Stimulated activated naive CD4-positive, alpha-beta T cell (primary cell): ENCODE data around the gene GLI3.
"Not testable (repeated sequence)": the region's sequence is repeated elsewhere in the genome, so short reads cannot be mapped to it uniquely, and the experiment has no call there.

Experiments
- DNase-seq, 6 experiments: peaks; one replicate each; lab custom pipeline; 2025; lab: John Stamatoyannopoulos, UW

GLI3 gene

GRCh38 chr7:42212541-42213090 is 24.4 kb downstream of the GLI3 start:
- no peak for DNase-seq

GRCh38 chr7:42211938-42212337 is 25.1 kb downstream of the GLI3 start:
- no peak for DNase-seq

GRCh38 chr7:42210779-42211178 is 26.2 kb downstream of the GLI3 start:
- DNase-seq: no peak

- no peak for DNase-seq
Observed at GRCh38 chr7:42210333-42210732, 26.7 kb downstream of the GLI3 start.

DNA sequence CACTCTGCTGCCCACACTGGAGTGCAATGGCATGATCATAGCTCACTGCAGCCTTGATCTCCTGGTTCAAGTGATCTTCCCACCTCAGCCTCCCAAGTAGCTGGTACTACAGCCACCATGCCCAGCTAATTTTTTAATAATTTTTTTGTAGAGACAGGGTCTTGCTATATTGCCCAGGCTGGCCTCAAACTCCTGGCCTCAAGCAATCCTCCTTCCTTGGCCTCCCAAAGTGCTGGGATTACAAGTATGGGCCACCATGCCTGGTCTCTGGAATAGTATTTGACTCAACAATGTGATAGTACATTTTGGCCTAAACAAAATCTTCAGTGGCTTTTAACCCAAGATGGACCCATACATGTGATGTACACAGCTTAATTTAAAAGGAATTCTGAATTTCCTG is 27.9 kb downstream of the GLI3 start:
- DNase-seq: not testable (repeated sequence)

DNA sequence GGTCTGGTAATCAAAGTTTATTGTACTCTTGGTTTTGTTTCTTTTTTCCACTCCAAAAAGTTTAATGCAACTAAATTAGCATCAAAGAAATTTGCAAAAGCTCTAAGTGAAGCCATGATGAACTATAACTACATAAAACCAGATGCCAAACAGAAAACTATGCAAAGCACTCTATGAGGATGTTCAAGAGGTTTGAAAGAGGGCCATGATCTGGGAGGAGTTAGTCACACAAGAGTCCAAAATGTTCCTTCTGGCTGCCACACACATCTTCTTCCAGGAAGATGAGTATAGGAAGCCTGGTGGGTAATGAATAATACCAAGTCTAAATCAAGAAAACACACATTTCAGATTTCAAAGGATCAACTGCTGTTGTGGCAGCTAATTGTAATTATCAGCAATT is 28.4 kb downstream of the GLI3 start:
- no peak for DNase-seq

DNA sequence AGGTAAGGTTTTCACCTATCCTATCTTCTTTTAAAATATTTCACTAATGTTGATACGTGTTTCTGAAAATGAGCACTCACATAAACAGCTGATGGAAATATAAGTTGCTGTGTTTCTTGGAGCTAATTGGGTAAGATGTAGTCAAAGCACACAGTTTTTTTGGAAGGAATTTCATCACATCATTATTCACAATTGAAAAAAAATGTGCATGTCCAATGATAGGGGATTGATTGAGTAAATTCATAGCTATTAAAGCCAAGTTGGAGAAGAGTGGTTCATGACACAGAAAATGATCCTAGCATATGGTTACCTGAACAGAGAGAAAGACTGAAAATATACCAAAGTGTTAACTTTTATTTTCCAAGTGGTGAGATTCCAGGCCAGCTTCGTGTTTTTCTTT is 29.6 kb downstream of the GLI3 start:
- DNase-seq: no peak

DNA sequence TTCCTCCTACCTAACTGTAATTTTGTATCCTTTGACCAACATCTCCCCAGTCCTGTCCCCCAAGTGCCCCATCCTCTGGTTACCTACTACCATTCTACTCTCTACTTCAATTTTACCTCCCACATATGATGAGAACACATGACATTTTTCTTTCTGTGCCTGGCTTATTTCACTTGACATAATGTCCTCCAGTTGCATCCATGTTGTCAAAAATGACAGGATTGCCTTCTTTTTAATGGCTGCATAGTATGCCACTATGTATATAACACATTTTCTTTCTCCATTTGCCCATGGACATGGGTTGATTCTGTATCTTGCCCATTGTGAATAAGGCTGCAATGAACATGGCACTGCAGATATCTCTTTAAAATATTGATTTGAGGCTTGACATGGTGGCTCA is 33.7 kb downstream of the GLI3 start:
- DNase-seq: no peak

GRCh38 chr7:42202601-42203000 is 34.4 kb downstream of the GLI3 start:
- DNase-seq: no peak

DNA sequence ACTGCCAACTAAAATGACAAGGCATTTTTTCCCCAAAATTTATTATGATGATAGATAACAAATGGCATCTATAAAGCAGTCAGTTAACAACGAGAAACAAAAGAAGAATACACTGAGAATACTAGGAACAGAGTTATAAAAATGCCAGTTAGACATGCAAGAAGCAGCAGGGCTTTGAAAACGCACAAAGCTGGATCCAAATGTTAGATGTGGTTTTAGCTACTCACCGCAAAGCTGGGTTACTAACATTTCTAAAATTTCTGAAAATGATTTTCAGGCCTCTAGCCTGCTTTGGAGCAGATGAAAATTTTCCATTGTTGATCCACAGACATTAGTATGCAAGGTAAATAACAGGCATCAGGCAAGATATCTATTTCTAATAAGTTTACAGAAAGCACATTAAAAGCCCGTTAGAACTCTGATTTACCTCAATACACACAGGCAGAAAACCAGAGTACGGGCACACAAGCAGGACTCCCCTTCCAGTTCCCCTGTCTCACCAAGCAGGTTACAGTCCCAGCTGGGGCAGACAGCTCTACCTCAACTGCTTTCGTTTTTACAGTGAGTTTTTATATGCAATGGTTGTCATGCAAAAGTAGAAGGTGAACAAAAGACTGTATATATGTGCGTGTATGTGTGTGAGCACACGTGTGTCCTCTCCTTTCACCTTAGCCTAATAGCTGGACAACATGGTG is 37.9 kb downstream of the GLI3 start:
- DNase-seq: no peak

DNA sequence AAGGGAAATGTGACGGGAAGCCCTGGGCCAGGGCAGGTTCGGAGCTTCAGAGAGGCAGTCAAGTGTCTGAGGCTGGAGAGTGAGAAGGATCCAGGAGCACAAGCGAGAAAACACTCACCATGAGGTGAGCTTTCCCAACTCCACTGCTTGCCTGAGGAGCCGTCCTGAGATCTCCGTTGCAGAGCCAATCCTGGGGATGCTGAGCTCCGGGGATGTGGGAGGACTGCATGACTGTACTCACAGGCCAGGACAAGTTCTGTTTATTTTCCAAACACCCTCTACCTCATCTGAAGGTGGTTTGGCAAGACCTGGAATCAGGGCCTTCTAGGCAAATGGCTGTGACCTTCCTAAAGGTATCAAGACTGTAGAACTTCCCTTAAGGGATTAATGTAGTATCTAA is 38.7 kb downstream of the GLI3 start:
- DNase-seq: no peak

DNA sequence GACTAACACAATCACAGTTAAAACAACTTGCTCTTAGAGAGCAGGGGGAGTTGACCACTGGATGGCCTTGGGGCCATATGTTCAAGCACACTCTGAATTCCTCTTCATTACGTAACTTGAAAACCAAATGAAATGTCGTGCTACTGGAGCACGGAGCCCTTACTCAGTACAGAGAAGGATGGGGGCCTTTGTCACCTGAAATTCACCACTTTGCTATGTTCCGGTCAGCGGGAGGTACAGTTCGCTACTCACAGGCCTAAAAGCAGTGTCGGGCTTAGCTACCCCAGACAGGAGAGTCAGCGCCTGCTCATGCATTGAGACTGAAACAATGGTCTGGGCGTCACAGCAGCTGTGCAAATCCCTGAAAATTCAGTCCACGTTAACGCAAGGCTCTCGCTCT is 39.6 kb downstream of the GLI3 start:
- DNase-seq: no peak

DNA sequence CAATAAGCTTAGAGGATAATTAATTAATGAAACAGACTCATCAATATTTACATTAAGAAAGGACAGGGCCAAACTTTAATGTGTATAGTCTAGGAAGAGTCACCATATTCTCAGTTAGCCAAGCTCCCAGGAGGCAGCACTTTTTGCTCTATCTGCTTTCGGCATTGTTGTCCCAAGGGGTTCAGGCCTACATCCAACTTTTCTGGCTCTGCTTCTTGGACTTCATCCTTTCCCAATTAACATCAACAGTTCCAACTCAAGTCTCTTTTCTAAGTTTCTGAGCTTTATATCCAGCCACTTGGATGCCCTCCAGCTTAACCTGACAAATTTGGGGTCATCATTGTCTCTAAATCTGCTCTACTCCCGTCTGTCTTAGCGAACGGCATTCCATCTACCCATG is 42.8 kb downstream of the GLI3 start:
- no peak for DNase-seq

- no peak for DNase-seq
Observed at GRCh38 chr7:42193471-42194129, 43.4 kb downstream of the GLI3 start.

DNA sequence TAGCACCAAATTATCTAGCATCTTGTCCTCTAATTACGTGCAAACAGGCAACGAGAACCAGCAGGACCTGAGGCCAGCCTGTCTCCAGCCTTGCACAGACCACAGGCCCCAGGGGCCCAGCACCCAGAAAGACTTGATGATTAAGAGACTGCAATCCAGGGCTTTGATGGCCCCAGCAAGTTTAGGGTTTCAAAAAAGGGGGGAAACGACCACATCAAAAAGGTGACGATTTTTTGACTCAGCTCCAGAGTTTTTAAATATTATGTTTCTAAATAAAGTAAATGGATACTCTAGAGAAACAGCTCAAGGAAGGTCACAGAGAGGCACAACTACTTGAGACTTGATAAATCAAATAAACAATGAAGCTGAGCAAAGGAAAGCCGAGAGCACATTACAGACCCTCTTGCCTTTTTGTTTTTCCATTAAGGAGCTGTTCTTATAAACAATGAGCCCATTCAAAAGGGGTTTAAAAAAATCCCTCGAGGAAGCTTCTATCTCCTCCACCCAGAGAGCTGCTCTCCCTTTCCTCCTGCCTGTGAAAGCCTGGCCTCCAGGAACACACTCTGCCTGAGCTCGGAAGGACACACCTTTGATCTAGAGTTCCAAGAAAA is 44.1 kb downstream of the GLI3 start:
- DNase-seq: no peak

GRCh38 chr7:42192066-42192465 is 44.9 kb downstream of the GLI3 start:
- no peak for DNase-seq

GRCh38 chr7:42189535-42189934 is 47.5 kb downstream of the GLI3 start:
- no peak for DNase-seq

DNA sequence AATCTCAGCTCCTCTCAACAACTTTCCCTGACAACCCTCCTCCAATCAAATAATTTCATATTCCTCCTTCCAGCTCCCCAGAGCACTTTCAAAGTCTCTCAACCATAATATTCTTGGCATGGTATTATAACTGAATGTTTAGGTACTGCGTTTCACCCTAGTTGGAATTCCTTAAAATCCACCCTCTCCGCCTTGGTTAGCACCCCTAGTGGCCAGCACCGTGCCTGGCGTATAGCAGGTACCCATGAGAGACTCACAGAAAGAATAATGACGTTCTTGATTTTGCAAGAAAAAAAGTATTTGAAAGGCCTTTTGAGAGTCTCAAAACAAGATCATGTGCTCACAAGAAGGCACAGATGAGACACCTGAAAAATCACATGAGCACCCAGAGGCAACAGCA is 50.9 kb downstream of the GLI3 start:
- DNase-seq: no peak

GRCh38 chr7:42185726-42186125 is 51.3 kb downstream of the GLI3 start:
- no peak for DNase-seq

DNA sequence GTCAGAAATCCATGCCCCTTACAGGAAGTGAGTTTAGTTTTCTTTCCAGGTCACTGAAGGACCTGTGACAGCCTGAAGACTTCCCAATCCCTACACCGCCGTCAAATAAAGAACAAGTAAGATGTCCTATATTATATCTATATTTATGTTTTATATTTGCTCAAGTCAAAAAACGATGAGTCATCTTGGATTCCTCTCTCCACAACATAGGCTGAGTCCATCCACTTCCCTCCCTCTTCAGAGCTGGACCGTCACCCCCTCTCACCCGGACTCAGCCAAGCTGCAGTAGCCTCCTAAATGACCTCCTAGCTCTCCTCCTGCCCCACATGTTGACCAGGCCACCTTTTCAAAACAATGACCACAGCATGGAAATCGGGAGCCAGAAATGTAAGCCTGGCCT is 53.5 kb downstream of the GLI3 start:
- DNase-seq: no peak

DNA sequence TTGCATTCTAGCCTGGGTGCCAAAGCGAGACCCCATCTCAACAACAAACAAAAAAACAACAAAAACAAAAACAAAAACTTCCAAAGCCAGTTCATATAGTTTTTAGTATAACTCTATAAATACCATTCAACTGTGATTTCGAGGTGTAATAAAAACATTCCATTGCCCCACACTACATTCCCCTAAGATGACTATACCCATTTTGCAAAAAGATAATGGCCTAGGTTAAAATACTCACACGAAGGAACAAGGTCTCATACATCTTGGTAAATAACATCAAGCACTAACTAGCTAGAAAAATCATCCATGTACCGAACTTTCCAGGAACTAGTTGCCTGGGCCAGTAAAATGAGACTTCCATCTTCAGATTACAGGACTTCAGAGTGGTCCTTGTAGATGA is 55.4 kb downstream of the GLI3 start:
- no peak for DNase-seq

DNA sequence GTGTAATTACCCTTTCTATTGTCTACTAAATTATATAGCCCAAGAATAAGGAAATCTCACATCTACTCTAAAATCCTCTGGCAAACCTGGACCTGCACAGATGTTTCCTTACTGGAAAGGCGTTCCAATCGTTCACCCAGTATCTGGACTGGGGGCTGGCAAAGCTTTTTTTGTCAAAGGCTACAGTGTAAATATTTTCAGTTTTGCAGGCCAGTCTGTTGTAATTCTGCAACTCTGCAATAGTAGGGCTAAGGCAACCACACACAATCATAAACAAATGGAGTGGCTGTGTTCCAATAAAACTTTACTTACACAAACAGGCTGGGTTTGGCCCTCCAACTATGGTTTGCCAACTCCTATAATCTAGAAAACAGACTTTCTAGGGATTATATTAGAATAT is 56.2 kb downstream of the GLI3 start:
- no peak for DNase-seq

DNA sequence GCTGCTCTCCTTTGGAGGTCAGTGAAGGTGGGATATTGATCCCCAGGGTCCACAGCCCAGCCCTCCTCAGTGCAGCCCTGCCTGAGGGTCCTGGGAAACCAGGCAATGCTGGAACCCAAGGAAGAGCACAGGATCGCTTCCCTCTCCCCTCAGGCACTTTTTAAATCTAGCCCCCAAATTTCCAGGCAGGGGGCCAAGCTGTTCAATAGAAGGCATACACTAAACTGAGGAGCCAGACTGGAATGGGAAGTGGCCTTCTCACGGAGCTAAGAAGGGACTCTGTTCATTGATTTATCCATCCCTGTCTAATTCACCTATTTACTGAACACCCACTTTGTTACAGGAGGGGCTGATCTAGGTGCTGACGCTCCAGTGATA is 60.3 kb downstream of the GLI3 start:
- no peak for DNase-seq
